H1 (cell line): ENCODE data around the gene GBE1. TPM values are rescaled to one million over a fixed set of nuclear protein-coding genes. Genes with fewer than 3 reads are reported as not detected.

Experiments used
- CTCF ChIA-PET: fragments of 300-600 bp; sonication (Branson Sonifier 250); formaldehyde crosslinking; loops from one replicate; lab custom pipeline; 2021; ENCODE audit not compliant: partially characterized antibody; lab: Charles Lee
- POLR2A ChIA-PET: fragments of 300-600 bp; sonication (Branson Sonifier 250); formaldehyde crosslinking; loops from one replicate; lab custom pipeline; 2021; ENCODE audit warnings: inconsistent platforms; ENCODE audit not compliant: partially characterized antibody; lab: Charles Lee
- DNase-seq, 2 experiments: peaks; one replicate each; pipeline versions ENCODE4 v3.0.0 to v3.0.0-alpha.2; 2010 to 2022; ENCODE audit warnings: low spot score in 2 of 2, low read depth in 1 of 2, mixed read lengths in 1 of 2
- FAIRE-seq: peaks from 2 replicates; lab custom pipeline; 2011; peaks lifted over from hg19 to GRCh38; lab: Jason Lieb, UNC
- H2AFZ ChIP-seq: 2 replicates; pipeline ENCODE4 v1.8.1; 2012; ENCODE audit warnings: low read length, inconsistent platforms
- H2AK5ac ChIP-seq: 2 replicates; pipeline ENCODE4 v1.6.1; 2013; ENCODE audit warnings: low read depth, low read length
- H2BK120ac ChIP-seq: replicated peaks from 2 replicates; pipeline ENCODE3; 2013; ENCODE audit warnings: low read depth, low read length, inconsistent platforms
- H2BK12ac ChIP-seq: 2 replicates; pipeline ENCODE4 v1.6.1; 2013; ENCODE audit warnings: low read depth, low read length
- H2BK15ac ChIP-seq: 2 replicates; pipeline ENCODE4 v1.6.1; 2013; ENCODE audit warnings: low read length
- H2BK20ac ChIP-seq: 2 replicates; pipeline ENCODE4 v1.6.1; 2013; ENCODE audit warnings: low read length
- H2BK5ac ChIP-seq: 2 replicates; pipeline ENCODE4 v1.6.1; 2013; ENCODE audit warnings: low read depth, low read length
- H3K14ac ChIP-seq: 2 replicates; pipeline ENCODE4 v1.6.1; 2013; ENCODE audit warnings: inconsistent platforms; ENCODE audit not compliant: insufficient read length
- H3K18ac ChIP-seq: 2 replicates; pipeline ENCODE4 v1.6.1; 2013; ENCODE audit warnings: low read length; ENCODE audit errors: extremely low read depth
- H3K23ac ChIP-seq: 2 replicates; pipeline ENCODE4 v1.6.1; 2013; ENCODE audit warnings: inconsistent platforms; ENCODE audit not compliant: insufficient read length
- H3K23me2 ChIP-seq: 2 replicates; pipeline ENCODE4 v1.6.1; 2013; ENCODE audit warnings: low read depth, low read length
- H3K27ac ChIP-seq: 2 replicates; pipeline ENCODE4 v1.6.1; 2011; ENCODE audit warnings: low read depth, low read length, inconsistent platforms
- H3K27me3 ChIP-seq, 4 experiments: replicated peaks in 1 of 4; 1 replicate in 1 of 4; 2 replicates in 3 of 4; pipeline versions ENCODE4 v1.6.1 to v1.8.1; 2011 to 2013; ENCODE audit warnings: low read length in 3 of 4, mild to moderate bottlenecking in 3 of 4, inconsistent platforms in 2 of 4, mixed read lengths in 2 of 4, moderate library complexity in 1 of 4; ENCODE audit not compliant: control insufficient read depth in 3 of 4, insufficient read depth in 3 of 4; ENCODE audit errors: extremely low read depth in 1 of 4
- H3K36me3 ChIP-seq, 4 experiments: 2 replicates each; pipeline versions ENCODE4 v1.6.1 to v1.8.1; 2011 to 2013; ENCODE audit warnings: mild to moderate bottlenecking in 4 of 4, low read length in 3 of 4, moderate library complexity in 2 of 4, control low read depth in 1 of 4, inconsistent platforms in 1 of 4; ENCODE audit not compliant: insufficient read depth in 4 of 4, control insufficient read depth in 2 of 4
- H3K4ac ChIP-seq: replicated peaks from 2 replicates; pipeline ENCODE3; 2013; ENCODE audit warnings: low read length, low read depth, mixed read lengths, inconsistent platforms; ENCODE audit not compliant: insufficient read length
- H3K4me1 ChIP-seq, 4 experiments: replicated peaks in 1 of 4; 1 replicate in 1 of 4; 2 replicates in 3 of 4; pipeline versions ENCODE4 v1.6.1 to v1.8.1; 2011 to 2013; ENCODE audit warnings: low read length in 3 of 4, inconsistent platforms in 2 of 4, mixed read lengths in 1 of 4; ENCODE audit not compliant: insufficient read depth in 4 of 4, control insufficient read depth in 3 of 4
- H3K4me2 ChIP-seq, 2 experiments: 2 replicates each; pipeline versions ENCODE4 v1.6.1 to v1.8.1; 2011 to 2013; ENCODE audit warnings: low read depth in 2 of 2, low read length in 2 of 2, control low read depth in 1 of 2, inconsistent platforms in 1 of 2, mild to moderate bottlenecking in 1 of 2; ENCODE audit not compliant: insufficient read depth in 1 of 2
- H3K4me3 ChIP-seq, 4 experiments: fragments of 200-600, 300-600 bp in 1 of 4; sonication (generic), shearing (Covaris generic), sonication (Bioruptor Twin) in 1 of 4; 2 replicates each; pipeline versions ENCODE4 v1.5.1 to v1.8.1; 2011 to 2016; ENCODE audit warnings: low read length in 4 of 4, low read depth in 3 of 4, control low read depth in 2 of 4, inconsistent platforms in 2 of 4, mild to moderate bottlenecking in 2 of 4, mixed read lengths in 1 of 4, moderate library complexity in 1 of 4; ENCODE audit not compliant: insufficient read depth in 2 of 4; ENCODE audit errors: extremely low read depth in 1 of 4
- H3K56ac ChIP-seq: replicated peaks from 2 replicates; pipeline ENCODE3; 2013; ENCODE audit warnings: low read depth, mild to moderate bottlenecking, mixed read lengths, low read length, inconsistent platforms; ENCODE audit not compliant: insufficient read length
- H3K79me1 ChIP-seq: 2 replicates; pipeline ENCODE4 v1.6.1; 2013; ENCODE audit warnings: low read depth, low read length, control low read depth
- H3K79me2 ChIP-seq, 2 experiments: 2 replicates each; pipeline versions ENCODE4 v1.6.1 to v1.8.1; 2012 to 2013; ENCODE audit warnings: low read length in 2 of 2, mild to moderate bottlenecking in 2 of 2, inconsistent platforms in 1 of 2; ENCODE audit not compliant: insufficient read depth in 2 of 2, control insufficient read depth in 1 of 2
- H3K9ac ChIP-seq, 4 experiments: replicated peaks in 1 of 4; 1 replicate in 1 of 4; 2 replicates in 3 of 4; pipeline versions ENCODE4 v1.6.1 to v1.8.1; 2011 to 2013; ENCODE audit warnings: low read depth in 3 of 4, low read length in 3 of 4, control low read depth in 2 of 4, mild to moderate bottlenecking in 2 of 4, moderate library complexity in 2 of 4, inconsistent platforms in 1 of 4; ENCODE audit errors: extremely low read depth in 1 of 4
- H3K9me3 ChIP-seq, 2 experiments: 2 replicates each; pipeline versions ENCODE4 v1.6.1 to v1.8.1; 2012 to 2013; ENCODE audit warnings: mild to moderate bottlenecking in 2 of 2, moderate library complexity in 2 of 2, control low read depth in 1 of 2, inconsistent platforms in 1 of 2, low read depth in 1 of 2, low read length in 1 of 2, mixed read lengths in 1 of 2; ENCODE audit not compliant: insufficient read depth in 2 of 2
- H4K20me1 ChIP-seq, 2 experiments: replicated peaks in 1 of 2; 2 replicates each; pipeline versions ENCODE3 to v1.8.1; 2011 to 2013; ENCODE audit warnings: inconsistent platforms in 2 of 2, low read length in 2 of 2, mild to moderate bottlenecking in 1 of 2; ENCODE audit not compliant: insufficient read depth in 2 of 2, control insufficient read depth in 1 of 2
- H4K5ac ChIP-seq: 2 replicates; pipeline ENCODE4 v1.6.1; 2013; ENCODE audit warnings: low read length, low read depth, mixed read lengths, inconsistent platforms; ENCODE audit not compliant: insufficient read length
- H4K8ac ChIP-seq: 2 replicates; pipeline ENCODE4 v1.8.0; 2013; ENCODE audit warnings: mild to moderate bottlenecking, moderate library complexity, low read length, inconsistent platforms; ENCODE audit not compliant: insufficient read depth; ENCODE audit errors: extremely low read depth
- H4K91ac ChIP-seq: replicated peaks from 2 replicates; pipeline ENCODE3; 2013; ENCODE audit warnings: low read length, mixed read lengths, inconsistent platforms; ENCODE audit not compliant: insufficient read length
- ASH2L ChIP-seq: fragments of 200-600, 300-600 bp; sonication (generic); IDR thresholded peaks from one replicate; pipeline ENCODE4 v1.7.1; 2017; ENCODE audit warnings: low read length
- GTF2F1 ChIP-seq: IDR thresholded peaks from 2 replicates; pipeline ENCODE4 v1.6.1; 2012; ENCODE audit warnings: low read depth, low read length, improper control_type of control experiment, borderline replicate concordance
- HDAC6 ChIP-seq: IDR thresholded peaks from one replicate; pipeline ENCODE4 v1.7.1; 2012; ENCODE audit warnings: low read depth, mild to moderate bottlenecking, inconsistent platforms, low read length, moderate library complexity
- JUND ChIP-seq: IDR thresholded peaks from 2 replicates; pipeline ENCODE4 v1.6.1; 2011; ENCODE audit warnings: mild to moderate bottlenecking, improper control_type of control experiment, low read length
- POLR2AphosphoS5 ChIP-seq: IDR thresholded peaks from 2 replicates; pipeline ENCODE4 v1.6.1; 2011; ENCODE audit warnings: low read depth, low read length
- RNF2 ChIP-seq: fragments of 200-900, 300-1000 bp; sonication (generic); IDR thresholded peaks from 2 replicates; pipeline ENCODE4 v1.7.1; 2016; ENCODE audit warnings: borderline replicate concordance, low read depth, mild to moderate bottlenecking, antibody characterized with exemption, low read length; ENCODE audit not compliant: poor library complexity, severe bottlenecking; ENCODE audit errors: missing control alignments
- SP2 ChIP-seq: IDR thresholded peaks from 2 replicates; pipeline ENCODE4 v1.6.1; 2012; ENCODE audit warnings: mild to moderate bottlenecking, low read length, inconsistent platforms
- TEAD4 ChIP-seq: IDR thresholded peaks from 2 replicates; pipeline ENCODE4 v1.6.1; 2012; ENCODE audit warnings: low read depth, low read length, inconsistent platforms, mixed read lengths
- WGBS, 2 experiments: shearing (Covaris generic) in 1 of 2; methylation state at CpG; one replicate each; pipeline versions ENCODE4 v1.1.6 to v1.1.7; 2013 to 2015; ENCODE audit warnings: low lambda C conversion rate in 2 of 2, mixed read lengths in 2 of 2, inconsistent platforms in 1 of 2, low coverage in 1 of 2, missing lambda C conversion rate in 1 of 2; ENCODE audit not compliant: insufficient replicate concordance in 2 of 2, insufficient coverage in 1 of 2, insufficient read length in 1 of 2; ENCODE audit errors: extremely low coverage in 1 of 2, missing lambda C conversion rate in 1 of 2; 5-methylcytosine and 5-hydroxymethylcytosine counted together
- polyA plus RNA-seq, 7 experiments: library from polyadenylated mRNA; depleted of rRNA in 3 of 7; stranded (reverse) in 5 of 7; unstranded in 2 of 7; fragments of >200 nt in 5 of 7; fragments of 200-250 nt in 2 of 7; gene quantifications; 1 replicate in 5 of 7; 2 replicates in 1 of 7; 4 replicates in 1 of 7; pipeline versions ENCODE4 v1.2.1 to v1.2.3, GENCODE V29; 2011 to 2013; ENCODE audit warnings: missing spikeins in 2 of 7, mixed read lengths in 2 of 7
- total RNA-seq: library from RNA; stranded (reverse); fragmentation: NEBNext Ultra II Directional; extraction: Animal tissue kit (Norgen Biotek cat#: 25700); gene quantifications from 2 replicates; pipeline ENCODE4 v1.2.1, GENCODE V29; 2021
- TF ChIP-seq, protein P1 (sequence below): IDR thresholded peaks from 2 replicates; pipeline ENCODE4 v1.6.1; 2011; ENCODE audit warnings: low read depth, mild to moderate bottlenecking, low read length; ENCODE audit not compliant: insufficient read depth

Gene GBE1
- total and polyA plus RNA-seq, 2 of the 8 experiments (the other 6 are each of a cell fraction or from before 2014, with no cell fraction given), result 3.3 to 7.3 TPM

DNA sequence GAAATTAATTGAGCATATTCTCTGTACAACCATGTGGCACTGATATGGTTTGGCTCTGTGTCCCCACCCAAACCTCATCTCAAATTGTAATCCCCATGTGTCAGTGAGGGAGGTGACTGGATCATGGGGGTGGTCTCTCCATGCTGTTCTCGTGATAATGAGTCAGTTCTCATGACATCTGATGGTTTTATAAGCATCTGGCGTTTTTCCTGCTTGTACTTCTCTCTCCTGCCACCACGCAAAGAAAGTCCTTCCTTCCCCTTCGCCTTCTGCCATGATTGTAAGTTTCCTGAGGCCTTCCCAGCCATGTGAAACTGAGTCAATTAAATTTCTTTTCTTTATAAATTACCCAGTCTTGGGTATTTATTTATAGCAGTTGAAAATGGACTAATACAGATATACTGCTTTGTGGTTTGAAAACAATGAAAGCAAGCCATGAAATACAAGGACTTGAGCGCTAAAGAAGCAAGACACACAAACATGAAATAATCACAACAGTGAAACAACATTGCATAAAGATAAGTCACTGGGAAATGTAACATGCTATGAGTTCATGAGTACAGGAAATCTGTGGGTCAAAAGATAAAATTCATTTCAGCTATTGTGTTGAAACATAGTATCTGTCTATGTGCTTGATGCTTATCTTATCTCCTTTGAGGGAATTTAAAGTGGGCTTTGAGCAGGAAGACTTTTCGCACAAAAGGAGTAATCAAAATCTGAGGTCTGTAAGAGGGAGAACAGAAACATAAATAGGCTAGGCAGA lies 288.7 kb downstream of the GBE1 start:
- no peak overlapping the region for H2BK15ac ChIP-seq
- 87% methylated on average over 6 of the region's 6 CpGs; no CpG with 5 or more reads in 1 of the 2 experiments for WGBS, 2 experiments
- no peaks in the 10 kb centered on the region for H3K79me1 ChIP-seq
- H4K5ac ChIP-seq, result no peak overlapping the region
- no peak overlapping the region for H2BK12ac ChIP-seq
- no peak overlapping the region for H3K4ac ChIP-seq
- no peak overlapping the region for H3K18ac ChIP-seq
- no peak overlapping the region for H3K4me2 ChIP-seq
- H3K27ac ChIP-seq, result no peak overlapping the region
- CTCF ChIA-PET, result interaction anchor here (1.1 to 3.3 kb wide), 2 partner anchors 8 to 17 kb away, joined by 3 to 16 read pairs; no protein-coding TSS in a partner anchor
- FAIRE-seq (peak; percentile 24), DNase-seq (no peak)
- H3K23ac ChIP-seq, result no peak overlapping the region
- H4K8ac ChIP-seq, result no peak overlapping the region
- H4K91ac ChIP-seq, result no peak overlapping the region
- no peaks in the 10 kb centered on the region for H3K9me3 ChIP-seq
- H2BK120ac ChIP-seq, result no peak overlapping the region
- no peak overlapping the region for H3K9ac ChIP-seq
- no peaks in the 10 kb centered on the region for H3K23me2 ChIP-seq
- no peaks in the 10 kb centered on the region for H4K20me1 ChIP-seq
- no peak overlapping the region for H2BK5ac ChIP-seq
- H3K27me3 ChIP-seq, result peaks cover 0 to 1% (median 0%) of the 10 kb centered on the region in 4 experiments; a peak in 1 of 7 replicates
- H2AFZ ChIP-seq, result 0 out of 2 replicates have a peak overlapping the region, but pooled peaks have one; percentile 5
- no peaks in the 10 kb centered on the region for H3K36me3 ChIP-seq
- H3K79me2 ChIP-seq, result no peaks in the 10 kb centered on the region
- H3K4me1 ChIP-seq, result peaks cover 0 to 3% (median 0%) of the 10 kb centered on the region in 4 experiments; a peak in 2 of 7 replicates
- H3K14ac ChIP-seq, result no peak overlapping the region
- H3K56ac ChIP-seq, result no peak overlapping the region
- POLR2A ChIA-PET, result no interaction called here
- H2BK20ac ChIP-seq, result no peak overlapping the region
- H3K4me3 ChIP-seq, result no peak overlapping the region
- H2AK5ac ChIP-seq, result no peak overlapping the region
- TF ChIP-seq HDAC6, result no peak
- no peak for TF ChIP-seq POLR2AphosphoS5
- no peak for TF ChIP-seq JUND
- no peak for TF ChIP-seq RNF2
- TF ChIP-seq, protein P1, sequence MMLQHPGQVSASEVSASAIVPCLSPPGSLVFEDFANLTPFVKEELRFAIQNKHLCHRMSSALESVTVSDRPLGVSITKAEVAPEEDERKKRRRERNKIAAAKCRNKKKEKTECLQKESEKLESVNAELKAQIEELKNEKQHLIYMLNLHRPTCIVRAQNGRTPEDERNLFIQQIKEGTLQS, result no peak
- no peak for TF ChIP-seq ASH2L
- TF ChIP-seq SP2, result no peak
- TF ChIP-seq GTF2F1, result no peak
- TF ChIP-seq TEAD4, result no peak
